Activated B cell treated with CpG ODN at 0.5 μM for 24 hours (primary cell): Measurements from ENCODE around the gene RAET1E. TPM values are rescaled to one million over a fixed set of nuclear protein-coding genes. Genes with fewer than 3 reads are reported as not detected.

ENCODE experiments used
- ATAC-seq: fragments of 200-7000 bp; cut with Tn5 transposase; one replicate; pipeline ENCODE4 v1.10.0; 2021; ENCODE audit warnings: low read depth, mild to moderate bottlenecking, moderate library complexity
- CTCF ChIA-PET: fragments of 350-600 bp; sonication (Branson Sonifier 250); formaldehyde crosslinking; loops from one replicate; lab custom pipeline; 2021; ENCODE audit warnings: antibody characterized with exemption; lab: Charles Lee
- POLR2A ChIA-PET: fragments of 350-600 bp; sonication (Branson Sonifier 250); formaldehyde crosslinking; loops from one replicate; lab custom pipeline; 2021; ENCODE audit warnings: antibody characterized with exemption; lab: Charles Lee
- DNase-seq: peaks from one replicate; pipeline ENCODE4 v3.0.0; 2022
- H3K27ac Mint-ChIP-seq: one replicate; pipeline ENCODE4 v1.8.0; 2020; ENCODE audit warnings: mixed read lengths
- H3K27me3 Mint-ChIP-seq: one replicate; pipeline ENCODE4 v1.8.0; 2021; ENCODE audit warnings: mixed read lengths
- H3K36me3 Mint-ChIP-seq: one replicate; pipeline ENCODE4 v1.8.0; 2021; ENCODE audit warnings: low read depth, mixed read lengths
- H3K4me1 Mint-ChIP-seq: one replicate; pipeline ENCODE4 v1.8.0; 2021; ENCODE audit warnings: mixed read lengths
- H3K4me3 Mint-ChIP-seq: one replicate; pipeline ENCODE4 v1.8.0; 2020; ENCODE audit warnings: mild to moderate bottlenecking, mixed read lengths
- H3K9me3 Mint-ChIP-seq: one replicate; pipeline ENCODE4 v1.8.0; 2020; ENCODE audit warnings: mixed read lengths
- CTCF ChIP-seq: fragments of 200-600 bp; IDR thresholded peaks from one replicate; pipeline ENCODE4 v1.8.0; 2022; ENCODE audit warnings: antibody characterized with exemption, mild to moderate bottlenecking
- intact Hi-C: fragments of 100-400 bp; cut with micrococcal nuclease; formaldehyde crosslinking; loops from one replicate; pipeline ENCODE4 v1.15.1; 2024
- total RNA-seq: library from RNA; stranded (reverse); gene quantifications from 2 replicates; pipeline ENCODE4 v1.2.3, GENCODE V29; 2022

Gene RAET1E
- total RNA-seq, 1 donor from 2014 or later: not detected

- DNase-seq (no peak), ATAC-seq (no peak)
- Mint-ChIP-seq H3K27me3 (peaks cover 14% of the 10 kb centered on the region), H3K27ac (no peak overlapping the region), H3K9me3 (peaks cover 10% of the 10 kb centered on the region), H3K4me3 (no peak overlapping the region), H3K4me1 (no peaks in the 10 kb centered on the region), H3K36me3 (peaks cover 1% of the 10 kb centered on the region)
- CTCF ChIA-PET: interaction anchor here (0.6 kb wide), 1 partner anchor 489 kb away, joined by 3 read pairs; no protein-coding TSS in a partner anchor
- POLR2A ChIA-PET: no interaction called here
- no peak for TF ChIP-seq CTCF
- intact Hi-C loops: no loop called here
Measured at GRCh38 chr6:149905911-149906371, 8.0 kb upstream of the RAET1E start.

GRCh38 chr6:149905371-149905910 lies 7.5 kb upstream of the RAET1E start:
- H3K4me3 Mint-ChIP-seq: no peak overlapping the region
- intact Hi-C loops: no loop called here
- peaks cover 10% of the 10 kb centered on the region for H3K9me3 Mint-ChIP-seq
- ChIA-PET CTCF (no interaction called here), POLR2A (no interaction called here)
- DNase-seq: no peak
- no peaks in the 10 kb centered on the region for H3K4me1 Mint-ChIP-seq
- H3K27ac Mint-ChIP-seq: no peak overlapping the region
- TF ChIP-seq CTCF: no peak
- ATAC-seq: no peak
- peaks cover 13% of the 10 kb centered on the region for H3K27me3 Mint-ChIP-seq
- H3K36me3 Mint-ChIP-seq: peaks cover 1% of the 10 kb centered on the region

GRCh38 chr6:149904661-149905370 lies 6.9 kb upstream of the RAET1E start:
- Mint-ChIP-seq H3K9me3 (peaks cover 10% of the 10 kb centered on the region), H3K4me3 (no peak overlapping the region), H3K27me3 (peaks cover 13% of the 10 kb centered on the region), H3K36me3 (peaks cover 1% of the 10 kb centered on the region), H3K27ac (no peak overlapping the region), H3K4me1 (no peaks in the 10 kb centered on the region)
- no peak for TF ChIP-seq CTCF
- POLR2A ChIA-PET: no interaction called here
- intact Hi-C loops: no loop called here
- CTCF ChIA-PET: no interaction called here
- no peak for DNase-seq
- ATAC-seq: no peak

- peaks cover 7% of the 10 kb centered on the region for H3K9me3 Mint-ChIP-seq
- H3K27ac Mint-ChIP-seq: no peak overlapping the region
- no peaks in the 10 kb centered on the region for H3K4me1 Mint-ChIP-seq
- intact Hi-C loops: no loop called here
- H3K36me3 Mint-ChIP-seq: peaks cover 1% of the 10 kb centered on the region
- TF ChIP-seq CTCF: no peak
- CTCF ChIA-PET: no interaction called here
- no peak for DNase-seq
- POLR2A ChIA-PET: no interaction called here
- H3K4me3 Mint-ChIP-seq: no peak overlapping the region
- no peak for ATAC-seq
- H3K27me3 Mint-ChIP-seq: peaks cover 15% of the 10 kb centered on the region
Measured at GRCh38 chr6:149903938-149904611, 6.2 kb upstream of the RAET1E start.

- TF ChIP-seq CTCF: no peak
- Mint-ChIP-seq H3K27me3 (peaks cover 26% of the 10 kb centered on the region), H3K36me3 (no peaks in the 10 kb centered on the region), H3K9me3 (no peaks in the 10 kb centered on the region), H3K27ac (no peak overlapping the region), H3K4me3 (no peak overlapping the region), H3K4me1 (no peaks in the 10 kb centered on the region)
- intact Hi-C loops: no loop called here
- no peak for DNase-seq
- ATAC-seq: no peak
- POLR2A ChIA-PET: no interaction called here
- CTCF ChIA-PET: no interaction called here
Measured at GRCh38 chr6:149901444-149902140, 3.7 kb upstream of the RAET1E start.
